ENCODE measurements around the gene KIF18A. TPM values are rescaled to one million over a fixed set of nuclear protein-coding genes. Genes with fewer than 3 reads are reported as not detected.

KIF18A gene
- total and polyA plus RNA-seq, 2 of the 13 experiments (the other 11 are each of a cell fraction or from before 2014, with no cell fraction given): 3.4 to 14.4 TPM

DNA sequence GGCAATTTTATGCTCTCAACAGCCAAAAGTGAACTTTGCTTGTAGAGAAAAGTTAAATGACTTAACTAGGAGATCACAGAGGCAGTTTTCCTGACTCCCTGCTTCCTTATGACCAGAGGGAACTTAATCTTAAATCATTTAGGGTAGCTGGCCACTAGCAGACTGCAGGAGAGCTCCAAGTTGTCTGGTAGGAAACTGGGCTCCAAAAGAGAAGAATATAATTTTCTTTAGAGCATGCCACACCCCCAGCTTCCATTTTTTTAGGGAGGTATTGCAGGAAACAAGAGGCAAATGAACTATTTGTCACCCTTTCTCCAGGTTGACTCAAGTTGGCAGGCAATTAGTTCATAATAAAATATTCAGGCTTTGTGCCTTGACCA, 2.9 kb upstream of the KIF18A start:
- no peaks in the 10 kb centered on the region for H4K20me1 ChIP-seq (ENCODE audit: insufficient read depth, low read length)
- in situ Hi-C loops (cut with HindIII; ENCODE audit: extremely low pct_ligation_motif_present, low pct_unique_long_range_greater_than_20kb): no loop called here
- peak overlapping the region; percentile 83 for H3K27ac ChIP-seq (ENCODE audit: extremely low read length, insufficient read depth, low read length)
- FAIRE-seq: no peak
- no peaks in the 10 kb centered on the region; a peak in 1 of 5 replicates for H3K27me3 ChIP-seq (ENCODE audit: control insufficient read depth in 1 of 2, insufficient read depth in 2 of 2, low read length in 2 of 2)
- BruUV-seq (replicated peaks): no TSS peak
- no peaks in the 10 kb centered on the region for H3K9me3 ChIP-seq (ENCODE audit: low read length)
- TF ChIP-seq SIN3A (IDR thresholded peaks at IDR 0.05; ENCODE audit: borderline replicate concordance, low read depth, low read length): no peak
- no peak for TF ChIP-seq ZNF564 (CRISPR knock-in tag; IDR thresholded peaks at IDR 0.05)
- ATAC-seq: no peak
- H3K4me2 ChIP-seq (ENCODE audit: low read depth, low read length): peak overlapping the region; percentile 74
- CTCF ChIA-PET (ENCODE audit: low intra/inter-chr PET ratio, low total read pairs): no interaction called here
- H3K79me2 ChIP-seq (ENCODE audit: insufficient read depth, low read length): peaks cover 65% of the 10 kb centered on the region
- DNase-seq (ENCODE audit: low spot score): no peak
- peak overlapping the region; percentile 81 for H2AFZ ChIP-seq (ENCODE audit: low read length)
- peaks cover 0 to 7% of the 10 kb centered on the region in 2 experiments; a peak in 3 of 5 replicates for H3K36me3 ChIP-seq (replicated peaks in 1 of 2; ENCODE audit: control insufficient read depth in 1 of 2, insufficient read depth in 2 of 2, low read length in 2 of 2)
- POLR2A ChIA-PET: no interaction called here
- peaks cover 40% of the 10 kb centered on the region for H3K4me1 ChIP-seq (ENCODE audit: insufficient read depth, low read length)
- peak overlapping the region; percentile 76 to 89 (median 84) for H3K4me3 ChIP-seq (replicated peaks in 1 of 3; ENCODE audit: insufficient read depth in 1 of 3, low read depth in 2 of 3, low read length in 3 of 3)
- peak overlapping the region; percentile 88 for H3K9ac ChIP-seq (ENCODE audit: insufficient read depth, low read depth, low read length)
- intact Hi-C loops (cut with micrococcal nuclease; ENCODE audit: unreplicated experiment): no loop called here

DNA sequence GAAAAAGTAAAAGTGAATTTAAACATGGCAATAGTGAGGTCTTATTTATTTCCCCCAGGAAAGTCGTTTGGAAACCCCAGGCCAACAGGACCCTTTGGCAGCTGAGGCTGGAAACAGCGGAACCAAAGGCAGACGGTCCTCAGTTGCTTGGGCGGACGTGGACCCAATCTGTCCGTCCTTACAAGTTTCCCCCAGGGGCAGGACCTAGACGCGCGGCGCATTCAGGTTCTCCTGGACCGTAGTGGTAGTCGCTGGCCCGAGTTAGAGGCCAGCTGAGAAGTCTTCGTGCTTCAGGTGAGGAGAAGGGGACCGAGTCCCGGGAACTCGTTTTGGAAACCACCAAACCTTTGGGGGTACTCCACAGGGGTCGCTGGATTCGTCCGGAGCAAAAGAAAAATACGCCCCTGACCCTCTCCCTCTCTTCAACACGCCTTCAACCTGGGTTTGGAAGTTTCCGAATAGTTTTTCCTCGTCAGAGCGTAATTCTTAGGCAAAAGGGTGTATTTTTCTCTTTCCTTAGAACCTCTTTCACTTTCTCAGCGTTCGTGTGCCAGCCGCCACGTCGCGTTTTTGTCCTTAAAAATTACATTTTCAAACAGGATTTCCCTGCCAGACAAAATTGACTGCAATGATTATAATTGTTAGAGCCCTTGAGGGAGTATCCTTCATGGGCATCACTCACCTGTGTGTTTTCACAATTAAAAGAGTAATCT, 2.3 kb upstream of the KIF18A start:
- WGBS (ENCODE audit: low lambda C conversion rate): 0% methylated on average over 19 of the region's 31 CpGs
- peaks cover 46% of the 10 kb centered on the region for H3K4me1 ChIP-seq (ENCODE audit: insufficient read depth, low read length)
- peak overlapping the region; percentile 74 for H3K4me2 ChIP-seq (ENCODE audit: low read depth, low read length)
- ATAC-seq: peak; percentile 78
- peak; percentile 32 for FAIRE-seq
- H3K27ac ChIP-seq (ENCODE audit: extremely low read length, insufficient read depth, low read length): peak overlapping the region; percentile 83
- peak overlapping the region; percentile 76 to 89 (median 84) for H3K4me3 ChIP-seq (replicated peaks in 1 of 3; ENCODE audit: insufficient read depth in 1 of 3, low read depth in 2 of 3, low read length in 3 of 3)
- POLR2A ChIA-PET: no interaction called here
- peak; percentile 68 for DNase-seq (ENCODE audit: low spot score)
- peak overlapping the region; percentile 88 for H3K9ac ChIP-seq (ENCODE audit: insufficient read depth, low read depth, low read length)
- intact Hi-C loops (cut with micrococcal nuclease; ENCODE audit: unreplicated experiment): no loop called here
- H3K27me3 ChIP-seq (ENCODE audit: control insufficient read depth in 1 of 2, insufficient read depth in 2 of 2, low read length in 2 of 2): no peaks in the 10 kb centered on the region; a peak in 1 of 5 replicates
- CTCF ChIA-PET (ENCODE audit: low intra/inter-chr PET ratio, low total read pairs): no interaction called here
- peaks cover 68% of the 10 kb centered on the region for H3K79me2 ChIP-seq (ENCODE audit: insufficient read depth, low read length)
- no peaks in the 10 kb centered on the region for H3K9me3 ChIP-seq (ENCODE audit: low read length)
- peaks cover 0 to 7% of the 10 kb centered on the region in 2 experiments; a peak in 3 of 5 replicates for H3K36me3 ChIP-seq (replicated peaks in 1 of 2; ENCODE audit: control insufficient read depth in 1 of 2, insufficient read depth in 2 of 2, low read length in 2 of 2)
- TSS peak; percentile 64 for BruUV-seq (replicated peaks)
- in situ Hi-C loops (cut with HindIII; ENCODE audit: extremely low pct_ligation_motif_present, low pct_unique_long_range_greater_than_20kb): no loop called here
- no peaks in the 10 kb centered on the region for H4K20me1 ChIP-seq (ENCODE audit: insufficient read depth, low read length)
- peak overlapping the region; percentile 81 for H2AFZ ChIP-seq (ENCODE audit: low read length)
- TF ChIP-seq SP5 (CRISPR knock-in tag; IDR thresholded peaks at IDR 0.05; ENCODE audit: borderline replicate concordance, low read depth) (peak; percentile 51), ELF1 (CRISPR knock-in tag; IDR thresholded peaks at IDR 0.05) (peak; percentile 71), ETV5 (CRISPR knock-in tag; IDR thresholded peaks at IDR 0.05; ENCODE audit: borderline replicate concordance) (peak; percentile 70), ZNF598 (CRISPR knock-in tag; IDR thresholded peaks at IDR 0.05; ENCODE audit: borderline replicate concordance) (no peak; the same call in 1 of the 2 replicates), ZNF562 (CRISPR knock-in tag; IDR thresholded peaks at IDR 0.05; ENCODE audit: borderline replicate concordance) (no peak), MATR3 (CRISPR knock-in tag; IDR thresholded peaks at IDR 0.05) (no peak), MYNN (CRISPR knock-in tag; IDR thresholded peaks at IDR 0.05; ENCODE audit: low read depth) (peak; percentile 82; the same call in 1 of the 2 replicates), ZNF546 (CRISPR knock-in tag; conservative IDR thresholded peaks at IDR 0.05) (no peak), CCDC6 (CRISPR knock-in tag; IDR thresholded peaks at IDR 0.05) (peak; percentile 80; the same call in 1 of the 2 replicates), GTF3A (CRISPR knock-in tag; conservative IDR thresholded peaks at IDR 0.05) (no peak), HMGA1 (CRISPR knock-in tag; conservative IDR thresholded peaks at IDR 0.05) (no peak), ZNF33A (CRISPR knock-in tag; IDR thresholded peaks at IDR 0.05; ENCODE audit: borderline replicate concordance) (no peak), ZNF891 (CRISPR knock-in tag; IDR thresholded peaks at IDR 0.05) (peak; percentile 94), ARHGAP35 (CRISPR knock-in tag; IDR thresholded peaks at IDR 0.05; ENCODE audit: borderline replicate concordance) (peak; percentile 52; the same call in 1 of the 2 replicates), FOXO1 (CRISPR knock-in tag; IDR thresholded peaks at IDR 0.05) (peak; percentile 75; the same call in 1 of the 2 replicates)
- TF ChIP-seq, protein P1, sequence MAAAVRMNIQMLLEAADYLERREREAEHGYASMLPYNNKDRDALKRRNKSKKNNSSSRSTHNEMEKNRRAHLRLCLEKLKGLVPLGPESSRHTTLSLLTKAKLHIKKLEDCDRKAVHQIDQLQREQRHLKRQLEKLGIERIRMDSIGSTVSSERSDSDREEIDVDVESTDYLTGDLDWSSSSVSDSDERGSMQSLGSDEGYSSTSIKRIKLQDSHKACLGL (CRISPR knock-in tag; IDR thresholded peaks at IDR 0.05): peak; percentile 80
- TF ChIP-seq, protein P2, sequence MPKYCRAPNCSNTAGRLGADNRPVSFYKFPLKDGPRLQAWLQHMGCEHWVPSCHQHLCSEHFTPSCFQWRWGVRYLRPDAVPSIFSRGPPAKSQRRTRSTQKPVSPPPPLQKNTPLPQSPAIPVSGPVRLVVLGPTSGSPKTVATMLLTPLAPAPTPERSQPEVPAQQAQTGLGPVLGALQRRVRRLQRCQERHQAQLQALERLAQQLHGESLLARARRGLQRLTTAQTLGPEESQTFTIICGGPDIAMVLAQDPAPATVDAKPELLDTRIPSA (CRISPR knock-in tag; IDR thresholded peaks at IDR 0.05; ENCODE audit: borderline replicate concordance): no peak
